Endometrial microvascular endothelial cells (primary cell): Measurements from ENCODE around the gene RETREG2. TPM values are rescaled to one million over a fixed set of nuclear protein-coding genes. Genes with fewer than 3 reads are reported as not detected.

Experiments used
- in situ Hi-C: cut with HindIII; loops from 2 replicates; pipeline ENCODE4 v1.10.0; 2017; ENCODE audit warnings: low sequenced_read_pairs, low pct_unique_long_range_greater_than_20kb; ENCODE audit errors: inconsistent ontology term
- total RNA-seq: library from RNA; depleted of rRNA; stranded (reverse); fragments of >200 nt; gene quantifications from one replicate; pipeline ENCODE4 v1.2.3, GENCODE V29; 2015; ENCODE audit errors: inconsistent ontology term

The RETREG2 gene
- total RNA-seq, 1 donor from 2014 or later = 54.4 TPM

- in situ Hi-C loops = no loop called here
These were observed 31.4 kb downstream of the RETREG2 start for GRCh38 chr2:219209236-219210195.

GRCh38 chr2:219210196-219210885 lies 32.3 kb downstream of the RETREG2 start:
- in situ Hi-C loops = no loop called here

- in situ Hi-C loops = no loop called here
These were observed 32.8 kb downstream of the RETREG2 start for GRCh38 chr2:219210886-219211362.

- in situ Hi-C loops = no loop called here
These were observed 34.9 kb downstream of the RETREG2 start for GRCh38 chr2:219213026-219213415.

- in situ Hi-C loops = no loop called here
These were observed 35.5 kb downstream of the RETREG2 start for GRCh38 chr2:219213486-219214071.

GRCh38 chr2:219214141-219214540 lies 36.1 kb downstream of the RETREG2 start:
- in situ Hi-C loops = no loop called here

- in situ Hi-C loops = no loop called here
These were observed 36.7 kb downstream of the RETREG2 start for GRCh38 chr2:219214786-219215185.

DNA sequence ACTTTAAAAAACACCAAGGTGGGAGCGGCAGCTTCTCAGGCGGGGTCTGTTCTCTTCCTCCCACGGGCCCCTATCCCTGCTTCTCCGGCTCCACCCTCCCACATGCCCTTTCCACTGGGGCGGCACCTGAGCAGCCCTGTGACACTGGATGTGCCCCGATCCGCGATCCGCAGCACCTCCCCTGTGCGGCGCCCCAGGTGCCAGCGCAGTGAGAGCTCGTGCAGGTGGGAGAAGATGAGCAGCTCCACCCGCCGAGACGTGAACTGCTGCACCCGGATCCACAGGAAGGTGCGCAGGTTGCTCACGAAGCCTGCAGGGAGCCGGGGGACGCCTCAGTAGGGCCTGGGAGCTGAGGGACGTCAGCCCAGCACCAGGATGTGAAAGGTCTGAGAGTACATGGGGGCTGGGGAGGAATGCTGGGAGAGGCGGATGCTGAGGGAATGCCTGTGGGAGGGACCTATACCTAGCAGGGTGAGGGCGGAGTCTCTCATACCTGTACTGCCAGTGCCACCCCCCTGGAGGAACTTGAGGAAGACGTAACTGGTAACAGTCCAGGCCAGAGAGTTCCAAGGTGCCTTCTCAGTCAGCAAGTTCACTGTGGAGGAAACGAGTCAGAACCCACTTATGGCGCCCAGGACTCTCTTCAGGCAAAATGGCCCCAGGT lies 37.9 kb downstream of the RETREG2 start:
- in situ Hi-C loops = no loop called here

- in situ Hi-C loops = no loop called here
These were observed 38.5 kb downstream of the RETREG2 start for GRCh38 chr2:219216535-219216915.

GRCh38 chr2:219218217-219218731 lies 40.2 kb downstream of the RETREG2 start:
- in situ Hi-C loops = no loop called here

- in situ Hi-C loops = no loop called here
These were observed 40.9 kb downstream of the RETREG2 start, which contains the start of gene ABCB6 for GRCh38 chr2:219218732-219219701. Gene ABCB6 (minus strand): TSS chr2:219218958. CDS start chr2:219218673, 285 bp downstream.

DNA sequence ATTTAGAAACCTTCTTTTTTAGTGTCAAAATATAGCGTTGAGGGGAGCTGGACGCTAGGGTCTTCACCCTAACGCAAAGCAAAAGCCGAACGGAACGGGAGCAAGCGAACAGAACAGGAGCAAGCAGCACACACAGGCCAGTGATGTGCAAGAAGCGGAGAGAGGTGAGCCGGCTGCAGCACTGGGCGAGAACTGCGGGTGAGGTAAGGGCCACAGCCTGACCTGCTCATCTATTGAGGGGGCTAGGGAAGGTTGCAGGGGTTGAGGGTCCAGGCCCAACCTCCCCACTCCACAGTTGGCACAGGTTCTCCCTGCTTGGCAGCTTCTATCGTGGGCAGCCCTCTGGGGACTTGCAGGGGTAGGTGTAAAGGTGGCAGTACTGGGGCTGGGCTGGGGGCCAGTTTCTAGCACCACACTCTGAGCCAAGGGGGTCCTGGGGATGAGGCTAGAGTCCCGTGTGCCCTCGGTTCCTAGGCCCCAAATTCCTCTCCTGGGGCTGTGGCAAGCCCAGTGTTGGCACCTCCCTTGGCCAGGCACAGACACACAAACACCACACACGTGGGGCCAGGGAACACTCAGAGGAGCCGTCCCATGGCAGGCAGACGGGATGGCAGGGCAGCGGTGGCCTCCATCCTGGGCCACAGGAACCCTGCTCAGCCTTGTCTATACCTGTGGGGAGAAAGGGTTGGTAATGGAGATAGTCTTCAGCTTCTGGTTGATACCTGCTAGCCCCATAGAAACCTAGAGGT lies 41.9 kb downstream of the RETREG2 start:
- in situ Hi-C loops = no loop called here

GRCh38 chr2:219220652-219221402 lies 42.8 kb downstream of the RETREG2 start:
- in situ Hi-C loops = no loop called here

GRCh38 chr2:219221957-219222518 lies 44.0 kb downstream of the RETREG2 start:
- in situ Hi-C loops = no loop called here

DNA sequence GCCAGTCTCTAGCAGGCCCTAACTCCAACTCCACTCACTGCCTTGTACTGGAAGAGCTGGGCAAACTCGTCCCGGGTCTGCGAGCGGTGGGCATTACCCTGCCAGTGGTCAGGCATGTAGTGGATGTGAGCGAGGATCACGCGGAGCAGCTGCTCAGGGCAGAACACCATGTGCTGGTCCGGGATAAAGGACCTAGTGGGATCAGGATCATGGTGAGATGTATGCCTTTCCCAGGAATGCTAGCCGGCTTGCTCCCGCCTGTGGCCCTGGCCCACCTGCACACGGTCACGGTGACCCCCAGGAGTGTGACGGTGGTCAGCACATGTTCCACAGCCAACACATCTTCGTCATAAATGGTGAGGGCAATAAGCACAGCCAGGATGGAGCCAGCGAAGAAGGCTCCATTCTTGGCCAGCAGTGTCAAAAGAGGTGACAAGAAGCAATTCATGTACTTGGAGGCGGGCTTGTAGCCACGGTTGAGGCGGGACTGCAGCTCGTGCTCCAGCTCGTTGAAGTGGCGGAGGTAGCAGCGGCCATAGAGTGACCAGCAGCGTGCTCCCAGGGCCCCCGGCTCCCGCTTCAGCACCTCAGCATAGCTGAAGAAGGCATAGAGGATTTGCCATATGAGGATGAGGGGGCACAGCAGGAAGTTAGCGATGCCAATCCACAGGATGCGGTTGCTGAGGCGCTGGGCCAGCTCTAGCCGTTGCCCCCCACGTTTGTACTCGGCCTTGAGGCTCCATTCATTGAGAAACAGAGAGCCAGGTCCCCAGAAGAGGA lies 45.9 kb downstream of the RETREG2 start:
- in situ Hi-C loops = no loop called here
